Measurements from ENCODE around the gene EVA1C. TPM values are rescaled to one million over a fixed set of nuclear protein-coding genes. Genes with fewer than 3 reads are reported as not detected.
"Not testable (repeated sequence)": the region's sequence is repeated elsewhere in the genome, so short reads cannot be mapped to it uniquely, and the experiment has no call there.

EVA1C gene
- total and polyA plus RNA-seq, 9 donors = 27.1 to 156 (median 48.8) TPM

- 78 to 84% (median 82%) methylated on average over 5 of the region's 5 CpGs for WGBS, 3 donors
- no peak for TF ChIP-seq POLR2A (IDR thresholded peaks at IDR 0.05)
- no peak for TF ChIP-seq CTCF (IDR thresholded peaks at IDR 0.05)
- no peak for TF ChIP-seq EP300 (IDR thresholded peaks at IDR 0.05)
- Histone ChIP-seq H3K27ac (no peak overlapping the region), H3K4me3 (no peak overlapping the region), H3K36me3 (no peaks in the 10 kb centered on the region), H3K27me3 (no peaks in the 10 kb centered on the region), H3K9me3 (no peaks in the 10 kb centered on the region), H3K4me1 (ENCODE audit: insufficient read depth) (no peaks in the 10 kb centered on the region)
- intact Hi-C loops (cut with DNase I) = no loop called here
- DNase-seq = no peak
Observed at GRCh38 chr21:32426066-32426465, 13.6 kb downstream of the EVA1C start.

- H3K27ac ChIP-seq = no peak overlapping the region
- no peak for TF ChIP-seq EP300 (IDR thresholded peaks at IDR 0.05)
- no peak for TF ChIP-seq POLR2A (IDR thresholded peaks at IDR 0.05)
- no peak for TF ChIP-seq CTCF (IDR thresholded peaks at IDR 0.05)
- 50 to 58% (median 57%) methylated on average over 6 of the region's 6 CpGs for WGBS, 3 donors
Observed at GRCh38 chr21:32426592-32427051, 14.1 kb downstream of the EVA1C start.

GRCh38 chr21:32427958-32428623 lies 15.6 kb downstream of the EVA1C start:
- Histone ChIP-seq H3K27me3 (no peaks in the 10 kb centered on the region), H3K4me3 (no peak overlapping the region), H3K4me1 (ENCODE audit: insufficient read depth) (no peaks in the 10 kb centered on the region), H3K27ac (no peak overlapping the region), H3K9me3 (no peaks in the 10 kb centered on the region), H3K36me3 (no peaks in the 10 kb centered on the region)
- TF ChIP-seq POLR2A (IDR thresholded peaks at IDR 0.05) (no peak), EP300 (IDR thresholded peaks at IDR 0.05) (no peak), CTCF (IDR thresholded peaks at IDR 0.05) (no peak)
- 60 to 67% (median 62%) methylated on average over 10 of the region's 10 CpGs for WGBS, 3 donors
- intact Hi-C loops (cut with DNase I) = no loop called here
- DNase-seq = no peak

More at GRCh38 chr21:32426592-32427051, 14.1 kb downstream of the EVA1C start:
- H3K4me1 ChIP-seq (ENCODE audit: insufficient read depth) = no peaks in the 10 kb centered on the region
- H3K27me3 ChIP-seq = no peaks in the 10 kb centered on the region
- no peaks in the 10 kb centered on the region for H3K36me3 ChIP-seq
- no peaks in the 10 kb centered on the region for H3K9me3 ChIP-seq
- no peak for DNase-seq
- intact Hi-C loops (cut with DNase I) = no loop called here
- H3K4me3 ChIP-seq = no peak overlapping the region

- H3K36me3 ChIP-seq; DNase-seq; H3K27me3 ChIP-seq; H3K4me1 ChIP-seq (ENCODE audit: insufficient read depth); H3K4me3 ChIP-seq; intact Hi-C loops (cut with DNase I); H3K9me3 ChIP-seq; H3K27ac ChIP-seq: not testable (repeated sequence)
- WGBS, 3 donors = 76 to 83% (median 81%) methylated on average over 15 of the region's 15 CpGs
Observed at GRCh38 chr21:32432982-32433660, 20.6 kb downstream of the EVA1C start.

- Histone ChIP-seq H3K27me3 (no peaks in the 10 kb centered on the region), H3K27ac (no peak overlapping the region), H3K9me3 (no peaks in the 10 kb centered on the region), H3K36me3 (no peaks in the 10 kb centered on the region), H3K4me1 (ENCODE audit: insufficient read depth) (no peaks in the 10 kb centered on the region), H3K4me3 (no peak overlapping the region)
- DNase-seq = no peak
- no peak for TF ChIP-seq CTCF (IDR thresholded peaks at IDR 0.05)
- TF ChIP-seq POLR2A (IDR thresholded peaks at IDR 0.05) = no peak
- TF ChIP-seq EP300 (IDR thresholded peaks at IDR 0.05) = no peak
- intact Hi-C loops (cut with DNase I) = no loop called here
- 59 to 77% (median 63%) methylated on average over 12 of the region's 12 CpGs for WGBS, 3 donors
Observed at GRCh38 chr21:32437729-32438128, 25.2 kb downstream of the EVA1C start.

Data from ovary (tissue), 9 donors.